Measurements from ENCODE around the gene CIB4. TPM values are rescaled to one million over a fixed set of nuclear protein-coding genes. Genes with fewer than 3 reads are reported as not detected.

Gene CIB4
- total and polyA plus RNA-seq, 2 of the 4 experiments (the other 2 are of a cell fraction) = not detected

GRCh38 chr2:26550276-26551015 lies 90.7 kb downstream of the CIB4 start:
- Histone ChIP-seq H3K4ac (ENCODE audit: low read depth, low read length) (no peak overlapping the region), H3K36me3 (ENCODE audit: control insufficient read depth, insufficient read depth, low read length) (no peaks in the 10 kb centered on the region), H3K18ac (ENCODE audit: low read depth, low read length) (no peak overlapping the region), H4K8ac (ENCODE audit: low read depth in 2 of 2, low read length in 2 of 2) (no peak overlapping the region), H3K9me3 (ENCODE audit: control insufficient read depth, insufficient read depth, low read length) (no peaks in the 10 kb centered on the region), H2AK9ac (replicated peaks; ENCODE audit: low read depth, low read length, poor library complexity) (no peak overlapping the region), H4K91ac (ENCODE audit: insufficient read depth, low read depth, low read length) (no peak overlapping the region), H3K56ac (ENCODE audit: extremely low read depth, insufficient read depth, low read length) (no peak overlapping the region), H2AK5ac (ENCODE audit: low read depth, low read length) (no peak overlapping the region), H3K9me1 (ENCODE audit: insufficient read depth, low read length) (no peaks in the 10 kb centered on the region), H3K79me1 (ENCODE audit: low read depth in 1 of 2, low read length in 2 of 2) (no peaks in the 10 kb centered on the region), H3K14ac (replicated peaks; ENCODE audit: low read depth, low read length) (no peak overlapping the region), H3K27ac (ENCODE audit: insufficient read depth, low read length) (no peak overlapping the region), H3K4me2 (ENCODE audit: low read depth, low read length) (no peak overlapping the region), H2BK20ac (ENCODE audit: low read depth, low read length) (no peak overlapping the region), H3K9ac (ENCODE audit: low read depth, low read length) (no peak overlapping the region), H3K23ac (ENCODE audit: low read depth, low read length) (no peak overlapping the region), H2BK15ac (ENCODE audit: low read depth, low read length) (no peak overlapping the region), H4K20me1 (ENCODE audit: insufficient read depth, low read length) (no peaks in the 10 kb centered on the region), H2BK120ac (ENCODE audit: low read depth, low read length) (no peak overlapping the region), H2AFZ (replicated peaks; ENCODE audit: low read length, poor library complexity) (no peak overlapping the region), H3K27me3 (ENCODE audit: control insufficient read depth, insufficient read depth, low read length) (peaks cover 32% of the 10 kb centered on the region), H4K5ac (ENCODE audit: low read depth, low read length) (no peak overlapping the region), H3K4me3 (ENCODE audit: insufficient read depth, low read depth, low read length) (no peak overlapping the region), H3K4me1 (ENCODE audit: control insufficient read depth, insufficient read depth, low read length) (no peaks in the 10 kb centered on the region), H2BK5ac (ENCODE audit: low read depth, low read length, poor library complexity, severe bottlenecking) (no peak overlapping the region)
- no peak for DNase-seq
- intact Hi-C loops (cut with micrococcal nuclease) (no loop called here), in situ Hi-C loops (cut with MboI; ENCODE audit: low sequenced_read_pairs) (no loop called here), dilution Hi-C loops (cut with HindIII; ENCODE audit: low sequenced_read_pairs, unreplicated experiment) (no loop called here)
- TF ChIP-seq CHD1 (IDR thresholded peaks at IDR 0.05; ENCODE audit: low read depth, low read length) = no peak
- WGBS, 2 experiments (ENCODE audit: extremely low coverage in 2 of 2, insufficient read length in 1 of 2) = 73% methylated on average over 12 of the region's 17 CpGs; no CpG with 5 or more reads in 1 of the 2 experiments
- no peak for ATAC-seq (ENCODE audit: low read depth)
- CTCF ChIA-PET = no interaction called here
- no TSS peak for BruUV-seq (replicated peaks)
- POLR2A ChIA-PET (ENCODE audit: unreplicated experiment) = no interaction called here

All from IMR-90 (cell line).